ENCODE measurements around the gene RCAN2.

RCAN2 gene

GRCh38 chr6:46491628-46492547 lies 639 bp upstream of the RCAN2 start:
- DNase-seq (ENCODE audit: low read depth): no peak

GRCh38 chr6:46490425-46491200 lies 636 bp downstream of the RCAN2 start:
- no peak for DNase-seq (ENCODE audit: low read depth)

- DNase-seq (ENCODE audit: low read depth): no peak
Observed at GRCh38 chr6:46486181-46486580, 5.1 kb downstream of the RCAN2 start.

GRCh38 chr6:46484081-46484820 lies 7.0 kb downstream of the RCAN2 start:
- DNase-seq (ENCODE audit: low read depth): no peak

- no peak for DNase-seq (ENCODE audit: low read depth)
Observed at GRCh38 chr6:46476301-46476700, 14.9 kb downstream of the RCAN2 start.

GRCh38 chr6:46473881-46474280 lies 17.4 kb downstream of the RCAN2 start:
- no peak for DNase-seq (ENCODE audit: low read depth)

- DNase-seq (ENCODE audit: low read depth): no peak
Observed at GRCh38 chr6:46472243-46472642, 19.0 kb downstream of the RCAN2 start.

GRCh38 chr6:46469021-46469420 lies 22.2 kb downstream of the RCAN2 start:
- DNase-seq (ENCODE audit: low read depth): no peak

GRCh38 chr6:46468403-46469010 lies 22.7 kb downstream of the RCAN2 start:
- DNase-seq (ENCODE audit: low read depth): no peak

- DNase-seq (ENCODE audit: low read depth): no peak
Observed at GRCh38 chr6:46466570-46466969, 24.7 kb downstream of the RCAN2 start.

GRCh38 chr6:46465294-46466165 lies 25.7 kb downstream of the RCAN2 start:
- no peak for DNase-seq (ENCODE audit: low read depth)

- no peak for DNase-seq (ENCODE audit: low read depth)
Observed at GRCh38 chr6:46456297-46456696, 35.0 kb downstream of the RCAN2 start.

GRCh38 chr6:46454691-46455090 lies 36.6 kb downstream of the RCAN2 start:
- DNase-seq (ENCODE audit: low read depth): no peak

GRCh38 chr6:46453741-46454316 lies 37.4 kb downstream of the RCAN2 start:
- no peak for DNase-seq (ENCODE audit: low read depth)

GRCh38 chr6:46453216-46453615 lies 38.0 kb downstream of the RCAN2 start:
- no peak for DNase-seq (ENCODE audit: low read depth)

GRCh38 chr6:46452312-46452917 lies 38.8 kb downstream of the RCAN2 start:
- DNase-seq (ENCODE audit: low read depth): no peak

- no peak for DNase-seq (ENCODE audit: low read depth)
Observed at GRCh38 chr6:46451343-46451742, 39.9 kb downstream of the RCAN2 start.

GRCh38 chr6:46444772-46445454 lies 46.3 kb downstream of the RCAN2 start:
- DNase-seq (ENCODE audit: low read depth): no peak

GRCh38 chr6:46443623-46444022 lies 47.6 kb downstream of the RCAN2 start:
- DNase-seq (ENCODE audit: low read depth): no peak

- DNase-seq (ENCODE audit: low read depth): no peak
Observed at GRCh38 chr6:46440641-46441040, 50.6 kb downstream of the RCAN2 start.
